ENCODE results near the gene CLK3.

- no peak for TF ChIP-seq CTCF (IDR thresholded peaks at IDR 0.05)
- no peak for TF ChIP-seq POLR2A (IDR thresholded peaks at IDR 0.05)
Measured at GRCh38 chr15:74626336-74626735, 10.7 kb downstream of the CLK3 start.
